GM18502 (cell line): Measurements from ENCODE around the gene CLEC17A.
A peak's percentile ranks its signal among the peaks of the same experiment; 100 is the strongest.
"Not testable (repeated sequence)": the region's sequence is repeated elsewhere in the genome, so short reads cannot be mapped to it uniquely, and the experiment has no call there.

Experiments
- ATAC-seq: cut with Tn5 transposase; IDR thresholded peaks from one replicate; pipeline ENCODE4 v1.9.1; 2021; ENCODE audit warnings: mild to moderate bottlenecking; ENCODE audit not compliant: unreplicated experiment, poor library complexity

Gene CLEC17A

DNA sequence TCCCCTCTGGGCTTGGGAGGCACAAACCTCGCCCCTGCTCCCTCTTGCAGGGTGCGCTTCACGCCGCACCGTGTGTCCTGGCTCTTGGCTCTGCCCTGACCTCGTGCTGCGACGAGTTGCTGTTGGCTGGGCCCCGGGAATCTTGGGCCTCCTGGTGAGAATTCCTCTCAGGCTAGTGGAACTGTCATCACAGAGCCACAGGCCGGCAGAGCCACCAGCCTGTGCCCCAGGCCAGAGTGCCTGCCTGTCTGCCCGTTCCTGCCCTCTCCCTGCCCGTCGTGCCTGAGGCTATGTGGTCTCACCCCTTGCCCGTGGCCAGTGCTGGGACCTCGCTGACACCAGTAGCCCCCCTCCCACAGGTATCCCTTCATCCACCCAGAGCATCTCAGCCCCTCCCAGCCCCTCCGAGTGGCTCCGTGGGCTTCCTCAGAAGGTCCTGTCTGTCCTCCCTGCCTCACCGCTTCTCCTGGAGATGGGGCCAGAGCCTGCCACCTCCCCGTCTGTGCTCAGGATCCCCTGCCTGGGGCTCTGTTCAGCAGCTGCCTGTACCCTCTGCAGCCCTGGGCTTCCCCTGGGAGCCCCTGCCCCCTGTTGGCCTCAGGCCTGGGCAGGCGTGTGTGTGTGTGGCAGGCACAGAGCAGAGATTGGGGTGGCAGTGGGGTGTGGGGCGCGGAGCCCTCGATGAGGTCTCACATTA is 24.4 kb upstream of the CLEC17A start:
- no peak for ATAC-seq

GRCh38 chr19:14559916-14560775 is 22.7 kb upstream of the CLEC17A start:
- no peak for ATAC-seq

DNA sequence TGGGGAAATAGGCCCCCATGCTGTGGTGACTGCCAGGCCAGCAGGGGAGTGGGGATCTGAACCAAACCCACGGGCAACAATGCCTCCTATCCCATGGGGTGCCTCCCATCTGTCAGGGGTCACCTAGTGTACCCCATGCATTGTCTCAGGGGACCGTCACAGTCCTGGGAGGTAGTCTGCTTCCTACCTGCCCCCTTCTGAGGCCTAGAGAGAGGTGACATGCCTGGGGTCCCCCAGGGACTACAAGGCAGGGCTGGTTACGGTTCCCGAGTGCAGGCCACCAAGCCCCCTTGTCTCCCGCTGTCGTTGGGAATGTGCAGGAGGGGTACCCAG is 22.1 kb upstream of the CLEC17A start:
- ATAC-seq, result no peak

- no peak for ATAC-seq
Measured at GRCh38 chr19:14561249-14561648, 21.6 kb upstream of the CLEC17A start.

GRCh38 chr19:14561847-14562351 is 21.0 kb upstream of the CLEC17A start:
- no peak for ATAC-seq

GRCh38 chr19:14562660-14563589 is 20.0 kb upstream of the CLEC17A start:
- no peak for ATAC-seq

GRCh38 chr19:14563590-14563926 is 19.3 kb upstream of the CLEC17A start:
- no peak for ATAC-seq

DNA sequence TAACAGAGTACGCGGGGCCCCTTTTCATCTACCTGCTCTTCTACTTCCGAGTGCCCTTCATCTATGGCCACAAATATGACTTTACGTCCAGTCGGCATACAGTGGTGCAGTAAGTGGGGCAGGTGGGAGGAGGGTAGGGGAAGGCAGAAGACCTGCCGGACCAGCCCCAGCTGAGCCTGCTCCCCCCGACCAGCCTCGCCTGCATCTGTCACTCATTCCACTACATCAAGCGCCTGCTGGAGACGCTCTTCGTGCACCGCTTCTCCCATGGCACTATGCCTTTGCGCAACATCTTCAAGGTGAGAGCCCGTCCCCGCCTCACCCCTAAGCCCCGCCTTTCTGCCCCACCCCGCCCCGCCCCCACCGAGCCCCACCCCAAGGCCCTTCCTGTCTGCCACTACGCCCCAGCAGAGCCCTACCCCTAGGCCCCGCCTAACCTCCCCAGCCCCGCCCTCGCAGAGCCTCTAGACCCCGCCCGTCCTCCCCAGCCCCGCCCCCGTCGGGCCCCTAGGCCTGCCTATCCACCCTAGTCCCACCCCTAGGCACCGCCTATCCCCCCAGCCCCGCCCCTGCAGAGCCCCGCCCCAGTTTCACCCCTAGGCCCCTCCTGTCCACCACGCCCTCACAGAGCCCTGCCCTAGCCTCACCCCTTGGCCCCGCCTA is 18.8 kb upstream of the CLEC17A start:
- ATAC-seq, result no peak

GRCh38 chr19:14564652-14565297 is 18.1 kb upstream of the CLEC17A start:
- not testable (repeated sequence) for ATAC-seq

GRCh38 chr19:14565298-14565679 is 17.6 kb upstream of the CLEC17A start:
- ATAC-seq, result no peak

- no peak for ATAC-seq
Measured at GRCh38 chr19:14565765-14566711, 16.8 kb upstream of the CLEC17A start.

DNA sequence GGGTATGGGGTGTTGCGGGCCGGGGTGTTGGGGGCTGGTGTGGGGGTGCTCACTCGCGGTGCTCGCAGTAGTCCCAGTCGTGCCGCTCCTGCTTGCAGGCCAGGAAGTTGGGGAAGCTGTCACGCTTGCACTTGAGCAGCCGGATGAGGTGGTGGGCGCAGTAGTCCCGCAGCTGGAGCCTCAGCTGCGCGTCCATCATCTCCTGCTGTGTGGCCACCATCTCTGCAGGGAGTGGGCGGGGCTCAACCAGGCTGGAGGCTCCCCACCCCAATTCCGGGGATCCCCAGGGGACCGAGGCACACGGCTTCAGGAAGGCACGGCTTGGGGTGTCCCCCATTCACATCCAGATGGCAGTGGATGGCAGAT is 16.2 kb upstream of the CLEC17A start:
- ATAC-seq, result no peak

DNA sequence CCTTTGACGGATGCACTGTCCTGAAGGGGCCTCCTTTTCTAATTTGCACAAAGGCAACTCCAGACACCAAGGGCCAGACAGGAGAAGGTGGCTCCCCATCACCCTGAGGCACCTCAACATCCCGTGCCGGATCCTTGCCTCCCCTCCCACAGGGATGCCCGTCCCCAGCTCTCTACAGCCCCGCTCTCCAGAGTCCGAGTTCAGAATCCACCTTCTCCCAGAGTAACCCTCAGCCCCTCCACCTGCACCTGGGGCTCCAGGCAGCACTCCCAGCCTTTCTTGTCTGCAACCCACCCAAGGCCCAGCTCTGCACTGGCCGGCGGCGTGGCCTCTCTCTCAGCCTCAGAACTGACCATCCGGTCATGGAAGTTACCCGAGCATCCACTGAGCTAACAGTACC is 15.8 kb upstream of the CLEC17A start:
- no peak for ATAC-seq

DNA sequence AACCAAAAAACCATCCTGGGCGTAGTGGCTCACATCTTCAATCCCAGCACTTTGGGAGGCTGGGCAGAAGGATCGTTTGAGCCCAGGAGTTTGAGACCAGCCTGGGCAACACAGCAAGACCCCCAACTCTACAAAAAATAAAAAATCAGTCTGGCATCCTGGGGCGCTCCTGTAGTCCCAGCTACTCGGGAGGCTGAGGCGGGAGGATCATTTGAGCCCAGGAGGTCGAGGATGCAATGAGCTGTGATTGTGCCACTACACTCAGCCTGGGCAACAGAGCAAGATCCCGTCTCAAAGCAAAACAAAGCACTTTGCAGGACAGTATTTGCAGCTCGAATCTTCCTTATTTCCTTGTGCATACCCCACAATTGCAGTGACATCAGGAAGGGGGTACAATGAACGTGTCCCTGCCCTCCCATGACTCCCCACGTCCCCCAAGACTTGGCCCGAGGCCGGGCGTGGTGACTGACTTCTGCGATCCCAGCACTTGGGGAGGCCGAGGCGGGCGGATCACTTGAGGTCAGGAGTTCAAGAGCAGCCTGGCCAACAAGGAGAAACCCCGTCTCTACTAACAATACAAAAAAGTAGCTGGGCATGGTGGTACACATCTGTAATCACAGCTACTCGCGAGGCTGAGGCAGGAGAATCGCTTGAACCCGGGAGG is 11.9 kb upstream of the CLEC17A start:
- ATAC-seq, result no peak

DNA sequence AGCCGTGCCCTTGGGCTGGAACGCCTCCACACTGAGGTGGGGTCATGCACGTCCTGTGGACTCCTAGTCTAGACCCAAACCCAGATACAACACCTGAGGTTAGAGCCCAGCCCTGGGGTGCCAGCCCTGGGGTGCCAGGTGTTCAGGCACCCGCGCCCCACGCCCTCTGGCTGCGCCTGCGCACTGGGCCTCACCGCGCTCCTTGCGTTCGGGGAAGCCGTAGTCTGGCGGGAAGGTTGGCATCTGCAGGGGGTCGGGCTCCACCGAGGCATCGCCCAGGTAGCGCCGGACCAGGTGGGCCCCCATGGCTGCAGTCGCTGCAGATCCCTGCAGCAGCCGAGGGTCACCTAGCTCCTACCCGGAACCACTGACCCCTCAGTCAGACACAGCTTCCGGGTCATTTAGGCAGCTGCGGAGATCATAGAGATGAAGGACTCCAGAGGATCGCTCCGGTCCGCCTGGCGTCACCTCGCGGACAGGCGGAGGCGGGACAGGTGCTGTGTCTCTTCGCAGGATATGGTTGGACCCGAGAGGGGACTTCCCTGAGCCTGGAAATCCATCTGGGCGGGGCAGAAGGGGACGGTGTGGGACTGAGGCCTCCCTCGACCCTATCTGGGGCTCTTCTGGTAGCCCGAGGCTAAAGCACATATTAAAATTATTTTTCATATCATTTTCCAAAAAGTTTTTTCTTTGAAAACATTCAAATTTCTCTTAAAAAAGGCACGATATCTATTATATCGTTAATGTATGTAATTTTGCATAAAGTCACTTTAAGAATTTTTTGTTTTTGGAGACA is 11.0 kb upstream of the CLEC17A start, which contains the start of gene NDUFB7:
Gene NDUFB7 (minus strand): TSS at position 372 of the 796 bp plus-strand sequence. CDS start 66 bp downstream, at position 306.
- ATAC-seq, result peak; percentile 72

- no peak for ATAC-seq
Measured at GRCh38 chr19:14575428-14575980, 7.4 kb upstream of the CLEC17A start.

DNA sequence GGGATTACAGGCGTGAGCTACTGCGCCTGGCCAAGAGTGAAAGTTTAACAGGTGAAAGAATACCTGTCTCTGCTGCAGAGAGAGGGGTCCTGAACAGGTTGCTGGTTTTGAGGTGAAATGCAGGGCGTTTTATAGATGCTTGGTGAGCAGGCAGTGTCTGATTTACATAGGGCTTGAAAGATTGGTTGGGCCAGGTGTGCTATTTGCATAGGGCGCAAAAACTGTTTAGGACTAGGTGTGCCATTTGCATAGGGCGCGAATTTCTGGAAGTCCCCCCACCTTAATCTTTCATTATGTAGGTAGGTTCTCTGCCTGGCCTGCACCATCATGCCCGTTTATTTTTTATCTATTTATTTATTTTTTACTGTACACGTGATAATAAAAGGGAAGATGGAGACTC is 6.5 kb upstream of the CLEC17A start:
- ATAC-seq, result no peak
